Activated naive CD8-positive, alpha-beta T cell treated with anti-CD3 and anti-CD28 coated beads for 36 hours (primary cell): Measurements from ENCODE around the gene TRPC6. TPM values are rescaled to one million over a fixed set of nuclear protein-coding genes. Genes with fewer than 3 reads are reported as not detected.

ENCODE experiments used
- DNase-seq: peaks from one replicate; pipeline ENCODE4 v3.0.0; 2021
- H3K27ac Mint-ChIP-seq: one replicate; pipeline ENCODE4 v1.8.0; 2022; ENCODE audit warnings: mild to moderate bottlenecking, moderate library complexity, mixed read lengths
- H3K27me3 Mint-ChIP-seq: one replicate; pipeline ENCODE4 v1.8.0; 2022; ENCODE audit warnings: mild to moderate bottlenecking, mixed read lengths
- H3K36me3 Mint-ChIP-seq: one replicate; pipeline ENCODE4 v1.8.0; 2021; ENCODE audit warnings: mild to moderate bottlenecking, mixed read lengths
- H3K4me1 Mint-ChIP-seq: one replicate; pipeline ENCODE4 v1.8.0; 2021; ENCODE audit warnings: mixed read lengths
- H3K4me3 Mint-ChIP-seq: one replicate; pipeline ENCODE4 v1.8.0; 2022; ENCODE audit warnings: mild to moderate bottlenecking, moderate library complexity, mixed read lengths
- H3K9me3 Mint-ChIP-seq: one replicate; pipeline ENCODE4 v1.8.0; 2022; ENCODE audit warnings: mixed read lengths
- total RNA-seq, 2 experiments: library from RNA; stranded (reverse); gene quantifications; one replicate each; pipeline ENCODE4 v1.2.3, GENCODE V29; 2021

The TRPC6 gene
- not detected for total RNA-seq

- no peak for DNase-seq
- Mint-ChIP-seq H3K9me3 (no peaks in the 10 kb centered on the region), H3K27ac (no peak within 1 kb of the TSS), H3K27me3 (peaks cover 33% of the 10 kb centered on the region), H3K4me1 (no peaks in the 10 kb centered on the region), H3K4me3 (no peak within 1 kb of the TSS), H3K36me3 (peaks cover 2% of the 10 kb centered on the region)
Measured at GRCh38 chr11:101583251-101584128, at the start of gene TRPC6. TRPC6 (minus strand) TSS chr11:101584007; CDS start chr11:101583503, 504 bp downstream.

GRCh38 chr11:101620026-101620425 is 36.2 kb upstream of the TRPC6 start:
- Mint-ChIP-seq H3K36me3 (no peaks in the 10 kb centered on the region), H3K27ac (no peak overlapping the region), H3K4me3 (no peak overlapping the region), H3K4me1 (no peaks in the 10 kb centered on the region), H3K27me3 (no peaks in the 10 kb centered on the region), H3K9me3 (no peaks in the 10 kb centered on the region)
- no peak for DNase-seq

GRCh38 chr11:101618709-101619108 is 34.9 kb upstream of the TRPC6 start:
- H3K27ac Mint-ChIP-seq: no peak overlapping the region
- no peaks in the 10 kb centered on the region for H3K27me3 Mint-ChIP-seq
- no peaks in the 10 kb centered on the region for H3K9me3 Mint-ChIP-seq
- H3K4me1 Mint-ChIP-seq: no peaks in the 10 kb centered on the region
- H3K4me3 Mint-ChIP-seq: no peak overlapping the region
- no peaks in the 10 kb centered on the region for H3K36me3 Mint-ChIP-seq
- no peak for DNase-seq

GRCh38 chr11:101617735-101618332 is 34.0 kb upstream of the TRPC6 start:
- Mint-ChIP-seq H3K36me3 (no peaks in the 10 kb centered on the region), H3K4me3 (no peak overlapping the region), H3K9me3 (no peaks in the 10 kb centered on the region), H3K27me3 (no peaks in the 10 kb centered on the region), H3K27ac (no peak overlapping the region), H3K4me1 (no peaks in the 10 kb centered on the region)
- no peak for DNase-seq

GRCh38 chr11:101612481-101612880 is 28.7 kb upstream of the TRPC6 start:
- H3K27ac Mint-ChIP-seq: no peak overlapping the region
- H3K4me3 Mint-ChIP-seq: no peak overlapping the region
- no peak for DNase-seq
- H3K27me3 Mint-ChIP-seq: no peaks in the 10 kb centered on the region
- H3K9me3 Mint-ChIP-seq: no peaks in the 10 kb centered on the region
- H3K4me1 Mint-ChIP-seq: no peaks in the 10 kb centered on the region
- H3K36me3 Mint-ChIP-seq: no peaks in the 10 kb centered on the region

GRCh38 chr11:101600924-101601323 is 17.1 kb upstream of the TRPC6 start:
- Mint-ChIP-seq H3K27ac (no peak overlapping the region), H3K27me3 (no peaks in the 10 kb centered on the region), H3K4me3 (no peak overlapping the region), H3K9me3 (peaks cover 2% of the 10 kb centered on the region), H3K36me3 (no peaks in the 10 kb centered on the region), H3K4me1 (no peaks in the 10 kb centered on the region)
- DNase-seq: no peak

- Mint-ChIP-seq H3K4me1 (no peaks in the 10 kb centered on the region), H3K9me3 (no peaks in the 10 kb centered on the region), H3K4me3 (no peak overlapping the region)
Measured at GRCh38 chr11:101586965-101587364, 3.2 kb upstream of the TRPC6 start.

GRCh38 chr11:101584655-101585054 is 848 bp upstream of the TRPC6 start:
- H3K4me1 Mint-ChIP-seq: no peaks in the 10 kb centered on the region
- H3K36me3 Mint-ChIP-seq: peaks cover 2% of the 10 kb centered on the region
- no peak for DNase-seq
- no peaks in the 10 kb centered on the region for H3K9me3 Mint-ChIP-seq
- peaks cover 33% of the 10 kb centered on the region for H3K27me3 Mint-ChIP-seq
- H3K4me3 Mint-ChIP-seq: no peak overlapping the region
- H3K27ac Mint-ChIP-seq: no peak overlapping the region

More at GRCh38 chr11:101586965-101587364, 3.2 kb upstream of the TRPC6 start:
- Mint-ChIP-seq H3K27ac (no peak overlapping the region), H3K27me3 (peaks cover 24% of the 10 kb centered on the region), H3K36me3 (peaks cover 2% of the 10 kb centered on the region)
- no peak for DNase-seq

- Mint-ChIP-seq H3K27me3 (peaks cover 33% of the 10 kb centered on the region), H3K9me3 (no peaks in the 10 kb centered on the region)
Measured at GRCh38 chr11:101584129-101584515, 315 bp upstream of the TRPC6 start.

GRCh38 chr11:101582989-101583250 is 887 bp downstream of the TRPC6 start:
- Mint-ChIP-seq H3K27me3 (peaks cover 33% of the 10 kb centered on the region), H3K9me3 (no peaks in the 10 kb centered on the region), H3K36me3 (peaks cover 2% of the 10 kb centered on the region), H3K4me3 (no peak overlapping the region), H3K4me1 (no peaks in the 10 kb centered on the region), H3K27ac (no peak overlapping the region)
- DNase-seq: no peak

More at GRCh38 chr11:101584129-101584515, 315 bp upstream of the TRPC6 start:
- Mint-ChIP-seq H3K4me1 (no peaks in the 10 kb centered on the region), H3K27ac (no peak overlapping the region), H3K36me3 (peaks cover 2% of the 10 kb centered on the region), H3K4me3 (no peak overlapping the region)
- no peak for DNase-seq

- Mint-ChIP-seq H3K4me3 (no peak overlapping the region), H3K36me3 (peaks cover 2% of the 10 kb centered on the region), H3K4me1 (no peaks in the 10 kb centered on the region), H3K27me3 (peaks cover 33% of the 10 kb centered on the region), H3K9me3 (no peaks in the 10 kb centered on the region), H3K27ac (no peak overlapping the region)
- no peak for DNase-seq
Measured at GRCh38 chr11:101582236-101582988, 1.4 kb downstream of the TRPC6 start.

GRCh38 chr11:101577461-101577860 is 6.3 kb downstream of the TRPC6 start:
- no peak for DNase-seq

GRCh38 chr11:101576456-101576855 is 7.4 kb downstream of the TRPC6 start:
- no peaks in the 10 kb centered on the region for H3K36me3 Mint-ChIP-seq
- H3K4me1 Mint-ChIP-seq: no peaks in the 10 kb centered on the region
- H3K4me3 Mint-ChIP-seq: no peak overlapping the region
- DNase-seq: no peak
- H3K9me3 Mint-ChIP-seq: peaks cover 4% of the 10 kb centered on the region
- H3K27ac Mint-ChIP-seq: no peak overlapping the region
- H3K27me3 Mint-ChIP-seq: peaks cover 5% of the 10 kb centered on the region

More at GRCh38 chr11:101577461-101577860, 6.3 kb downstream of the TRPC6 start:
- Mint-ChIP-seq H3K4me3 (no peak overlapping the region), H3K27me3 (peaks cover 13% of the 10 kb centered on the region), H3K9me3 (peaks cover 3% of the 10 kb centered on the region), H3K27ac (no peak overlapping the region), H3K4me1 (no peaks in the 10 kb centered on the region), H3K36me3 (peaks cover under 1% of the 10 kb centered on the region)

GRCh38 chr11:101574886-101575285 is 8.9 kb downstream of the TRPC6 start:
- no peak overlapping the region for H3K4me3 Mint-ChIP-seq
- DNase-seq: no peak
- no peak overlapping the region for H3K27ac Mint-ChIP-seq
- H3K36me3 Mint-ChIP-seq: no peaks in the 10 kb centered on the region
- H3K4me1 Mint-ChIP-seq: no peaks in the 10 kb centered on the region
- H3K9me3 Mint-ChIP-seq: peaks cover 9% of the 10 kb centered on the region
- H3K27me3 Mint-ChIP-seq: no peaks in the 10 kb centered on the region

- DNase-seq: no peak
- no peaks in the 10 kb centered on the region for H3K36me3 Mint-ChIP-seq
- H3K4me3 Mint-ChIP-seq: no peak overlapping the region
- peaks cover 14% of the 10 kb centered on the region for H3K9me3 Mint-ChIP-seq
- no peaks in the 10 kb centered on the region for H3K27me3 Mint-ChIP-seq
- H3K27ac Mint-ChIP-seq: no peak overlapping the region
- H3K4me1 Mint-ChIP-seq: no peaks in the 10 kb centered on the region
Measured at GRCh38 chr11:101567071-101567470, 16.7 kb downstream of the TRPC6 start.
